Measurements from ENCODE around the gene STXBP5. TPM values are rescaled to one million over a fixed set of nuclear protein-coding genes. Genes with fewer than 3 reads are reported as not detected.

The STXBP5 gene
- total and polyA plus RNA-seq, 2 experiments from 2014 or later = 4.9 to 49.9 TPM

GRCh38 chr6:147226877-147227276 is 22.7 kb downstream of the STXBP5 start:
- Histone ChIP-seq H3K4me1 (ENCODE audit: insufficient read depth) (no peaks in the 10 kb centered on the region; the same call in 1 of the 2 replicates), H2AFZ (no peak overlapping the region), H4K20me1 (ENCODE audit: insufficient read depth) (no peaks in the 10 kb centered on the region), H3K9me2 (ENCODE audit: insufficient read depth) (no peaks in the 10 kb centered on the region), H3K9ac (no peak overlapping the region), H3K79me2 (ENCODE audit: insufficient read depth) (peaks cover 100% of the 10 kb centered on the region), H3K4me2 (ENCODE audit: unreplicated experiment) (no peak overlapping the region), H3F3A (ENCODE audit: insufficient read depth) (no peaks in the 10 kb centered on the region), H3K27me3 (replicated peaks; ENCODE audit: insufficient read depth) (no peaks in the 10 kb centered on the region), H3K36me3 (ENCODE audit: low read depth) (peaks cover 4% of the 10 kb centered on the region; the same call in 1 of the 2 replicates), H3K4me3 (no peak overlapping the region), H3K9me3 (ENCODE audit: low read depth) (no peaks in the 10 kb centered on the region), H3K27ac (no peak overlapping the region)
- TF ChIP-seq EZH2 (IDR thresholded peaks at IDR 0.05; ENCODE audit: insufficient read depth, poor library complexity, severe bottlenecking) (no peak), EZH2phosphoT487 (IDR thresholded peaks at IDR 0.05; ENCODE audit: insufficient read depth, low read depth) (no peak)
- WGBS, 2 experiments (ENCODE audit: low coverage in 1 of 2, low lambda C conversion rate in 2 of 2, missing lambda C conversion rate in 2 of 2) = 100% methylated on average over 1 of the region's 1 CpG
- DNase-seq = no peak
- in situ Hi-C loops (cut with MboI) = loop anchor here (10.0 kb wide), 1 partner anchor 322 kb away; no protein-coding TSS in a partner anchor

- Histone ChIP-seq H3K4me3 (no peak overlapping the region), H3K27ac (no peak overlapping the region), H3F3A (ENCODE audit: insufficient read depth) (no peaks in the 10 kb centered on the region), H4K20me1 (ENCODE audit: insufficient read depth) (no peaks in the 10 kb centered on the region), H3K4me2 (ENCODE audit: unreplicated experiment) (no peak overlapping the region), H3K36me3 (ENCODE audit: low read depth) (peaks cover 4% of the 10 kb centered on the region; the same call in 1 of the 2 replicates), H3K9me3 (ENCODE audit: low read depth) (no peaks in the 10 kb centered on the region), H3K79me2 (ENCODE audit: insufficient read depth) (peaks cover 100% of the 10 kb centered on the region), H3K27me3 (replicated peaks; ENCODE audit: insufficient read depth) (no peaks in the 10 kb centered on the region), H3K4me1 (ENCODE audit: insufficient read depth) (no peaks in the 10 kb centered on the region; the same call in 1 of the 2 replicates), H3K9me2 (ENCODE audit: insufficient read depth) (no peaks in the 10 kb centered on the region), H3K9ac (no peak overlapping the region), H2AFZ (no peak overlapping the region)
- in situ Hi-C loops (cut with MboI) = loop anchor here (10.0 kb wide), 1 partner anchor 323 kb away; no protein-coding TSS in a partner anchor
- no peak for TF ChIP-seq EZH2 (IDR thresholded peaks at IDR 0.05; ENCODE audit: insufficient read depth, poor library complexity, severe bottlenecking)
- TF ChIP-seq EZH2phosphoT487 (IDR thresholded peaks at IDR 0.05; ENCODE audit: insufficient read depth, low read depth) = no peak
- DNase-seq = peak; percentile 11
- 95 to 96% methylated on average over 1 of the region's 1 CpG for WGBS, 2 experiments (ENCODE audit: low coverage in 1 of 2, low lambda C conversion rate in 2 of 2, missing lambda C conversion rate in 2 of 2)
Observed at GRCh38 chr6:147227770-147228320, 23.6 kb downstream of the STXBP5 start.

GRCh38 chr6:147231589-147231988 is 27.4 kb downstream of the STXBP5 start:
- H3K27ac ChIP-seq = no peak overlapping the region
- 8 to 19% methylated on average over 1 of the region's 1 CpG for WGBS, 2 experiments (ENCODE audit: low coverage in 1 of 2, low lambda C conversion rate in 2 of 2, missing lambda C conversion rate in 2 of 2)
- in situ Hi-C loops (cut with MboI) = no loop called here
- H4K20me1 ChIP-seq (ENCODE audit: insufficient read depth) = no peaks in the 10 kb centered on the region
- H3K9me3 ChIP-seq (ENCODE audit: low read depth) = no peaks in the 10 kb centered on the region
- H3F3A ChIP-seq (ENCODE audit: insufficient read depth) = no peaks in the 10 kb centered on the region
- H3K9me2 ChIP-seq (ENCODE audit: insufficient read depth) = no peaks in the 10 kb centered on the region
- H3K36me3 ChIP-seq (ENCODE audit: low read depth) = 0 out of 2 replicates have a peak, but pooled peaks cover 6% of the 10 kb centered on the region
- no peak overlapping the region for H3K4me2 ChIP-seq (ENCODE audit: unreplicated experiment)
- no peak overlapping the region for H3K4me3 ChIP-seq
- no peak overlapping the region for H3K9ac ChIP-seq
- H3K4me1 ChIP-seq (ENCODE audit: insufficient read depth) = no peaks in the 10 kb centered on the region; the same call in 1 of the 2 replicates
- H3K79me2 ChIP-seq (ENCODE audit: insufficient read depth) = peaks cover 100% of the 10 kb centered on the region
- no peak overlapping the region for H2AFZ ChIP-seq
- TF ChIP-seq EZH2phosphoT487 (IDR thresholded peaks at IDR 0.05; ENCODE audit: insufficient read depth, low read depth) (no peak), EZH2 (IDR thresholded peaks at IDR 0.05; ENCODE audit: insufficient read depth, poor library complexity, severe bottlenecking) (no peak)
- H3K27me3 ChIP-seq (replicated peaks; ENCODE audit: insufficient read depth) = no peaks in the 10 kb centered on the region
- DNase-seq = no peak

GRCh38 chr6:147234685-147235084 is 30.5 kb downstream of the STXBP5 start:
- no peaks in the 10 kb centered on the region for H3K4me1 ChIP-seq (ENCODE audit: insufficient read depth)
- H3K9me2 ChIP-seq (ENCODE audit: insufficient read depth) = no peaks in the 10 kb centered on the region
- no peak for DNase-seq
- no peak for TF ChIP-seq EZH2 (IDR thresholded peaks at IDR 0.05; ENCODE audit: insufficient read depth, poor library complexity, severe bottlenecking)
- TF ChIP-seq EZH2phosphoT487 (IDR thresholded peaks at IDR 0.05; ENCODE audit: insufficient read depth, low read depth) = no peak
- no peaks in the 10 kb centered on the region for H4K20me1 ChIP-seq (ENCODE audit: insufficient read depth)
- peaks cover 13% of the 10 kb centered on the region; the same call in 1 of the 2 replicates for H3K36me3 ChIP-seq (ENCODE audit: low read depth)
- no peaks in the 10 kb centered on the region for H3F3A ChIP-seq (ENCODE audit: insufficient read depth)
- H3K4me2 ChIP-seq (ENCODE audit: unreplicated experiment) = no peak overlapping the region
- H3K9ac ChIP-seq = no peak overlapping the region
- H3K27me3 ChIP-seq (replicated peaks; ENCODE audit: insufficient read depth) = no peaks in the 10 kb centered on the region
- peaks cover 97% of the 10 kb centered on the region for H3K79me2 ChIP-seq (ENCODE audit: insufficient read depth)
- no peak overlapping the region for H2AFZ ChIP-seq
- no peak overlapping the region for H3K4me3 ChIP-seq
- in situ Hi-C loops (cut with MboI) = no loop called here
- no peak overlapping the region for H3K27ac ChIP-seq
- H3K9me3 ChIP-seq (ENCODE audit: low read depth) = no peaks in the 10 kb centered on the region
- WGBS, 2 experiments (ENCODE audit: low coverage in 1 of 2, low lambda C conversion rate in 2 of 2, missing lambda C conversion rate in 2 of 2) = 35 to 39% methylated on average over 2 of the region's 2 CpGs

All from GM23248 (cell line).